Left lobe of liver (tissue), 1 donor: ENCODE results near the gene ESPNL. TPM values are rescaled to one million over a fixed set of nuclear protein-coding genes. Genes with fewer than 3 reads are reported as not detected.

Experiments used
- total RNA-seq: library from RNA; stranded (reverse); gene quantifications from one replicate; pipeline ENCODE4 v1.2.1, GENCODE V29; 2021
- donor health status: DM: no; HTN: yes; CAD: no.

The ESPNL gene
- total RNA-seq, 1 donor from 2014 or later, result 1.7 TPM

Other genes starting within 250 kb of the ESPNL start
- gene RAMP1, start 240.7 kb upstream of the ESPNL start, total RNA-seq, result 10.0 TPM
- 29.3 TPM for gene UBE2F, start 133.3 kb upstream of the ESPNL start, total RNA-seq
- 40.6 TPM for gene SCLY, start 39.3 kb upstream of the ESPNL start, total RNA-seq
- 0.10 TPM for gene KLHL30, start 38.3 kb downstream of the ESPNL start, total RNA-seq
- gene ERFE, start 58.6 kb downstream of the ESPNL start, total RNA-seq, result not detected
- 20.1 TPM for gene ILKAP, start 103.4 kb downstream of the ESPNL start, total RNA-seq
- gene HES6, start 139.7 kb downstream of the ESPNL start, total RNA-seq, result 5.3 TPM
- gene PER2, start 188.3 kb downstream of the ESPNL start, total RNA-seq, result 8.0 TPM
- 9.0 TPM for gene TRAF3IP1, start 220.2 kb downstream of the ESPNL start, total RNA-seq